Keratinocyte (primary cell): Measurements from ENCODE around the gene BRD1.

Experiments used
- CTCF ChIP-seq, 3 experiments: IDR thresholded peaks in 1 of 3; conservative IDR thresholded peaks in 1 of 3; optimal IDR thresholded peaks in 1 of 3; 2 replicates in 2 of 3; 3 replicates in 1 of 3; pipeline versions ENCODE3 to v1.5.1; 2011; ENCODE audit warnings: low read length in 3 of 3, mild to moderate bottlenecking in 3 of 3, moderate library complexity in 2 of 3, control low read depth in 1 of 3, inconsistent platforms in 1 of 3; ENCODE audit not compliant: insufficient read depth in 2 of 3; ENCODE audit errors: extremely low read depth in 1 of 3
- EZH2 ChIP-seq: IDR thresholded peaks from one replicate; pipeline ENCODE4 v1.6.1; 2012; ENCODE audit warnings: inconsistent platforms, mild to moderate bottlenecking, low read length, moderate library complexity

GRCh38 chr22:49724030-49724892 lies 103.4 kb downstream of the BRD1 start:
- TF ChIP-seq CTCF (optimal IDR thresholded peaks at IDR 0.05 in 1 of 3, IDR thresholded peaks at IDR 0.05 in 1 of 3, conservative IDR thresholded peaks at IDR 0.05 in 1 of 3; ENCODE audit: extremely low read depth in 1 of 3, insufficient read depth in 2 of 3, low read length in 3 of 3) (no peak), EZH2 (no peak)
